22Rv1 (cell line): Measurements from ENCODE around the gene CELF2.
"Not testable (repeated sequence)": the region's sequence is repeated elsewhere in the genome, so short reads cannot be mapped to it uniquely, and the experiment has no call there.

Source experiments
- H3K27ac ChIP-seq: fragments of 450-650 bp; 2 replicates; pipeline ENCODE4 v1.5.1; 2017
- CTCF ChIP-seq: fragments of 450-650 bp; IDR thresholded peaks from 2 replicates; pipeline ENCODE4 v1.5.1; 2017; ENCODE audit warnings: mild to moderate bottlenecking
- ZFX ChIP-seq: fragments of 450-650 bp; IDR thresholded peaks from 2 replicates; pipeline ENCODE4 v1.6.1; 2017; ENCODE audit warnings: antibody characterized with exemption, borderline replicate concordance

CELF2 gene

GRCh38 chr10:11118686-11119085, 101.0 kb downstream of the CELF2 start:
- no peak for TF ChIP-seq CTCF
- H3K27ac ChIP-seq, result no peak overlapping the region

GRCh38 chr10:11119843-11120242, 102.2 kb downstream of the CELF2 start:
- TF ChIP-seq CTCF (no peak), ZFX (no peak)
- no peak overlapping the region for H3K27ac ChIP-seq

- no peak overlapping the region for H3K27ac ChIP-seq
- TF ChIP-seq ZFX (no peak), CTCF (no peak)
Measured at GRCh38 chr10:11120711-11121110, 103.0 kb downstream of the CELF2 start.

GRCh38 chr10:11123892-11124291, 106.2 kb downstream of the CELF2 start:
- H3K27ac ChIP-seq, result not testable (repeated sequence)

GRCh38 chr10:11125004-11125403, 107.3 kb downstream of the CELF2 start:
- no peak overlapping the region for H3K27ac ChIP-seq
- TF ChIP-seq ZFX, result no peak
- TF ChIP-seq CTCF, result no peak

- H3K27ac ChIP-seq, result not testable (repeated sequence)
Measured at GRCh38 chr10:11127017-11127416, 109.3 kb downstream of the CELF2 start.

GRCh38 chr10:11131112-11131639, 113.5 kb downstream of the CELF2 start:
- no peak for TF ChIP-seq ZFX
- TF ChIP-seq CTCF, result no peak
- H3K27ac ChIP-seq, result no peak overlapping the region

GRCh38 chr10:11134411-11134810, 116.7 kb downstream of the CELF2 start:
- H3K27ac ChIP-seq, result no peak overlapping the region
- no peak for TF ChIP-seq CTCF
- no peak for TF ChIP-seq ZFX

GRCh38 chr10:11135709-11136108, 118.0 kb downstream of the CELF2 start:
- no peak for TF ChIP-seq CTCF
- TF ChIP-seq ZFX, result no peak

More at GRCh38 chr10:11135709-11136108, 118.0 kb downstream of the CELF2 start:
- no peak overlapping the region for H3K27ac ChIP-seq
